T-helper 1 cell treated with Interleukin-12 subunit alpha and Interleukin-12 subunit beta and Interleukin-4 antibody, amounts not matched to agents 30 ng/mL and 1 ng/mL, for 36 hours (primary cell): ENCODE measurements around the gene FALEC. TPM values are rescaled to one million over a fixed set of nuclear protein-coding genes. Genes with fewer than 3 reads are reported as not detected.

Experiments
- intact Hi-C: fragments of 100-400 bp; cut with micrococcal nuclease; formaldehyde crosslinking; loops from one replicate; pipeline ENCODE4 v1.15.1; 2024
- total RNA-seq: library from RNA; stranded (reverse); gene quantifications from 2 replicates; pipeline ENCODE4 v1.2.3, GENCODE V29; 2022

The FALEC gene
- total RNA-seq, 1 donor from 2014 or later, result not detected

- intact Hi-C loops, result no loop called here
These were observed 28.1 kb downstream of the FALEC start for GRCh38 chr1:150543500-150544143.

- intact Hi-C loops, result no loop called here
These were observed 28.7 kb downstream of the FALEC start for GRCh38 chr1:150544204-150544603.

DNA sequence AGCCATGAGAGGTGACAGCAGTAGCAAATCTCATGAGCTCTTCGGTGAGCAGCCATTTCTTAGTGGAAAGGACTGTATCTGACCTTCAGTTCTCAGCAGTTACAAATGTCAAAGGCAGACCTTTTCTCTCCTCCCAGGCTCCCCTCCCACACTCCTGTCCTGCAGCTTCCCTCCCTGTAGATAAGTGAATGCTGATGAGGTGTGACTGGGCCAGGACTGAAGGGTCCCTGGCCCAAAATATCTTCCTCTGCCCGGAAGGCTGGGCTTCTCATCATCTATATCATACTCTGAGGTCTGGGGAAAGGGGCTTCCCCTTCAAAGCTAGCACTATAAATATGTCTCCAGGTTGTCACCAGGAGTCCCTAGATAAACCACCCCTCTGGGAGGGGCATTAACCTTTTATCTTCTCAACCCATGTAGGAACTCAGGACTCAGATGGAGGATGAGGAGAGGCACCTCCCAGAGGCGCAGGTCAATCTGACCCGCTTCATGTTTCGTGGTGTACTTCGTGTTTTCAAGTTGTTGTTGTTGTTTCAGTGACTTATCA is 30.0 kb downstream of the FALEC start:
- intact Hi-C loops, result loop anchor here (5.0 kb wide), 2 partner anchors 58 to 288 kb away; partner anchors contain the start of genes CA14 and TARS2

DNA sequence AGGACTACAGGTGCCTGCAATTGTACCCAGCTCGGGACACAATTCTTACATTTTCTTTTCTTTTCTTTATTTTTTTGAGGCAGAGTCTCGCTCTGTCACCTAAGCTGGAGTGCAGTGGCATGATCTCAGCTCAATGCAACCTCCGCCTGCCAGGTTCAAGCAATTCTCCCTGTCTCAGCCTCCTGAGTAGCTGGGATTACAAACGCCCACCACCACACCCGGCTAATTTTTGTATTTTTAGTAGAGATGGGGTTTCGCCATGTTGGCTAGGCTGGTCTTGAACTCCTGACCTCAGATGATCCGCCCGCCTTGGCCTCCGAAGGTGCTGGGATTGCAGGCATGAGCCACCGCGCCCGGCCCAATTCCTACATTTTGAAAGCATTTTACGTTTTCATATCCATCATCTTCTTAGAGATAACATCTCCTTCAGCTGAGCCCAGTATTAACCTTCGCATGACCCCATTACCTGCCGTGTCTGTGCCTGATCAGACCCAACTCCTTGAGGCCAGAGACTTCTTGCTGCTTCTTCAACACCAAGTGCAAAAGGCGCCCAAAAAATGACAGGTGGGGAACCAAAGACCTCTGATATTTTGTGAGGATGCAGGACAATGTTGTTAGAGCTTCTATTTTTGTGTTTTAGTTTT is 30.9 kb downstream of the FALEC start:
- intact Hi-C loops, result loop anchor here (5.0 kb wide), 2 partner anchors 59 to 289 kb away; partner anchors contain the start of genes CA14 and TARS2

- intact Hi-C loops, result loop anchor here (5.0 kb wide), 2 partner anchors 61 to 291 kb away; partner anchors contain the start of genes CA14 and TARS2
These were observed 32.7 kb downstream of the FALEC start for GRCh38 chr1:150548324-150548631.

DNA sequence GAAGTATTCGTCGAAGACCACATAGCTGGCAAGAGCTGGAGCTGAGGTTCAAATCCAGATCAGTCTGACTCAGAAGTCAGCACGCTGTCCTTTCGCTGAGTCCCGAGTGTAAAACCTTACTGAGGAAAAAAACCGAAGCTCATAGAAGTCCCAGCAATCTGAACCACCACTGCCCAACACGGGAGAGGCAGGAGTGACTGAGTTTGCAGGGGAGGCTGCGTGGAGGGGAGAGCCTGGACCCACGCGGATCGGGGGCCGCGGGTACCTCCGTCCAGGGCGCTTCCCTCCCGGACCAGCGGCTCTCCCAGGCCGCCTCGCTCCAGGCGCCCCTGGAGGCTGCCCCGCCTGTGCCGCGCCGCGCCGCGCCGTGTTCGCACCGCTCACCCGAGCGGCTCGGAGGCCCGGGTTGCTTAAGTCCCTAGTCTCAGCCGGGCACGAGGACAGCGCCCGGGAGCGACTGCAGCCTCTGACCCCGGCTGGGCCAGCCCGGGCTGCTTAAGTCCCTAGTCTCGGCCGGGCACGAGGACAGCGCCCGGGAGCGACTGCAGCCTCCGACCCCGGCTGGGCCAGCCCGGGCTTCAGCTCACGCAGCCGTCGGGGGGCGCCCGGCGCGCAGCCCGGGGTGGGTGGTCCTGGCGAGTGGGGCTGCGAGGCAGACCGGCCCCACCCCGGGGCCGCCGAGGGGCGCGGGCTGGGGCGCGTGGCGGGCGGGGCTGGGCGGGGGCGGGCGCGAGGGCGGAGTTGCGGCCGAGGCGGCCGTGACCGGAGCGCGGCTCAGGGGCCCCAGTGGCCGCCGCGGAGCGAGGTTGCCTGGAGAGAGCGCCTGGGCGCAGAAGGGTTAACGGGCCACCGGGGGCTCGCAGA is 33.3 kb downstream of the FALEC start, which contains the start of gene ADAMTSL4:
Gene ADAMTSL4, plus strand, starts transcription at position 777 of the 864 bp plus-strand sequence. CDS start 2,881 bp downstream, outside the sequence.
- intact Hi-C loops, result loop anchor here (5.0 kb wide), 2 partner anchors 62 to 292 kb away; partner anchors contain the start of genes CA14 and TARS2

- intact Hi-C loops, result loop anchor here (5.0 kb wide), 2 partner anchors 62 to 292 kb away; partner anchors contain the start of genes CA14 and TARS2
These were observed 34.1 kb downstream of the FALEC start for GRCh38 chr1:150549496-150550221.

- intact Hi-C loops, result no loop called here
These were observed 34.9 kb downstream of the FALEC start for GRCh38 chr1:150550222-150551050.

- intact Hi-C loops, result no loop called here
These were observed 35.7 kb downstream of the FALEC start for GRCh38 chr1:150551051-150551783.

- intact Hi-C loops, result loop anchor here (1.0 kb wide), 1 partner anchor 9 kb away; no protein-coding TSS in a partner anchor
These were observed 36.2 kb downstream of the FALEC start for GRCh38 chr1:150551784-150552127.

GRCh38 chr1:150552128-150552910 is 36.8 kb downstream of the FALEC start:
- intact Hi-C loops, result loop anchor here (1.0 kb wide), 1 partner anchor 8 kb away; no protein-coding TSS in a partner anchor

GRCh38 chr1:150552911-150553289 is 37.3 kb downstream of the FALEC start:
- intact Hi-C loops, result loop anchor here (1.0 kb wide), 1 partner anchor 7 kb away; no protein-coding TSS in a partner anchor

DNA sequence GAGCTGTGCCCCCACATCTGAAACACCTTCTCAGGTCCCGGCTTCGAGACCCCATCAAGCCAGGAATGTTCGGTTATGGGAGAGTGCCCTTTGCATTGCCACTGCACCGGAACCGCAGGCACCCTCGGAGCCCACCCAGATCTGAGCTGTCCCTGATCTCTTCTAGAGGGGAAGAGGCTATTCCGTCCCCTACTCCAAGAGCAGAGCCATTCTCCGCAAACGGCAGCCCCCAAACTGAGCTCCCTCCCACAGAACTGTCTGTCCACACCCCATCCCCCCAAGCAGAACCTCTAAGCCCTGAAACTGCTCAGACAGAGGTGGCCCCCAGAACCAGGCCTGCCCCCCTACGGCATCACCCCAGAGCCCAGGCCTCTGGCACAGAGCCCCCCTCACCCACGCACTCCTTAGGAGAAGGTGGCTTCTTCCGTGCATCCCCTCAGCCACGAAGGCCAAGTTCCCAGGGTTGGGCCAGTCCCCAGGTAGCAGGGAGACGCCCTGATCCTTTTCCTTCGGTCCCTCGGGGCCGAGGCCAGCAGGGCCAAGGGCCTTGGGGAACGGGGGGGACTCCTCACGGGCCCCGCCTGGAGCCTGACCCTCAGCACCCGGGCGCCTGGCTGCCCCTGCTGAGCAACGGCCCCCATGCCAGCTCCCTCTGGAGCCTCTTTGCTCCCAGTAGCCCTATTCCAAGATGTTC is 38.0 kb downstream of the FALEC start:
- intact Hi-C loops, result no loop called here

- intact Hi-C loops, result no loop called here
These were observed 38.5 kb downstream of the FALEC start for GRCh38 chr1:150554086-150554452.

DNA sequence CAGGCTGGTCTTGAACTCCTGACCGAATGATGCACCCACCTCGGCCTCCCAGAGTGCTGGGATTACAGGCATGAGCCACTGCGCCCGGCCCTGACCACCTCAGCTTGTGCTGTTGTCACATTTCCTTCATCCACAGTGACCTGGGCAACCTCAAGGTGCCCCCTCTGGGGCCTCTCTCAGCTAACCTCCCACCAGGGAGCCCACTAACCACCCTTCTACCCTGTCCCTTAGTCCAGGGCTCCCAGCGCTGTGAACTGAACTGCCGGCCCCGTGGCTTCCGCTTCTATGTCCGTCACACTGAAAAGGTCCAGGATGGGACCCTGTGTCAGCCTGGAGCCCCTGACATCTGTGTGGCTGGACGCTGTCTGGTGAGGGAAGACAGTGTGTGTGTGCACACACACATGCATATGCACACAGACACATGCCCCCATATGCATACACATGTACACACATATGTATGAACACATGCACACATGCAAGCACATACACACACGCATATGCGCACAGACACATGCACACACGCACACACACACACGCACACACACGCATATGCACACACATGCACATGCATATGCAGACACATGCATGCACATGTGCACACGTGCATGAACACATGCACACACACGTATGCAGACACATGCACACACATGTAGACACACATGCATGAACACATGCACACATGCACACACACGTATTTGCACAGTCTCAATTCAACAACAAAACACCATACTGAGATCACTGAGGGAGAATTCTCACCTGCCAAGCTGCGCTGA is 39.8 kb downstream of the FALEC start:
- intact Hi-C loops, result no loop called here

GRCh38 chr1:150555971-150556865 is 40.7 kb downstream of the FALEC start:
- intact Hi-C loops, result no loop called here
